GM18519 (cell line): ENCODE data around the gene FCN1.

Experiments
- ATAC-seq: cut with Tn5 transposase; IDR thresholded peaks from one replicate; pipeline ENCODE4 v1.9.1; 2021; ENCODE audit warnings: mild to moderate bottlenecking, moderate library complexity; ENCODE audit not compliant: unreplicated experiment, low FRiP score

The FCN1 gene

GRCh38 chr9:134955156-134955555 lies 37.4 kb upstream of the FCN1 start:
- no peak for ATAC-seq

DNA sequence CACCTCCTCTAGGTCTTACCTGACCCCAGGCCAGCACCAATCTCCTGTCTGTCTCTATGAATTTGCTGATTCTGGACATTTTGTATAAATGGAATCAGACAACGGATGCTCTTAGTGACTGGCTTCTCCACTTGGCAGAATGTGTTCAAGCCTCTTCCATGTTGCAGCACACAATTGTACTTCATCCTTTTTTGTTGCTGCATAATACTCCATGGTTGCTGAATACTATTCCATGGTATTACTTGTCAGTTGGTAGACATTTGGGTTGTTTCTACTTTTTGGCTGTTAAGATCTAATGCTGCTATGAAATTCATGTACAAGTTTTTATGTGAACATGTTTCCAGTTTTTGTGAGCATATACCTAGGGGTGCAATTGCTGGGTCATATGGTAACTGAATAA lies 34.3 kb upstream of the FCN1 start:
- ATAC-seq = no peak

- ATAC-seq = no peak
Observed at GRCh38 chr9:134951461-134951860, 33.7 kb upstream of the FCN1 start.

GRCh38 chr9:134950386-134951210 lies 32.9 kb upstream of the FCN1 start:
- no peak for ATAC-seq

DNA sequence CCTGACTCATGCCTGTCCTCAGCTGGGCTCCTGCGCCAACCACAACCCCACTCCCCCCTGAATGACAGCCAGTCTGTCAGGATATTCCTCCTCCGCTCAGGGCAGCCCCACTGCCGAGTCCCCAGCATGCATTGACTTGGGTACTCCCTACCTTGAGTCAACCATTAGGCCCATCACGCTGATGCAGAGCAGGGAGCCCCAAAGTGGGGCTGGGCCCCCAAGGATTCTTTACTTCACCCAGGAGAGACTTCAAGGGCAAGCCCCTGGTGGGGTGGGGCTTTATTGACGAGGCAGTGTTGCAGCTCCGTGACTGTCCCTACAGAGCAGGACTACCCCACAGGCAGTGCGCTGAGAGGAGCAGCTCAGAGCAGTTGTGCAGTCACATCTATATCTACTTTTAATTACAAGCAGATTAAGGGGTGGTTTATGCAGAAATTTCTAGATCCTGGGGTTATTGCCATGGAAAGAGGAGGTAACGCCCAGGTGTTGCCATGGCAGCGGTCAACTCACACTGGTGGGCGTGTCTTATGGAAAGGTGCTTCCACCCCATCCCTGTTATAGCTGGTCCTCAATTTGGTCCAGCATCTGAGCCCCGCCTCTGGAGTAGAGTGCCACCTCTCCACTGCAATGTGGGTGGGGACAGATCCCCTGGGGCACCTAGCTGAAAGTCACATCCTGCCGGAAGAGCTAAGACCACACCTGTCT lies 32.1 kb upstream of the FCN1 start:
- ATAC-seq = no peak

GRCh38 chr9:134948149-134948548 lies 30.4 kb upstream of the FCN1 start:
- ATAC-seq = no peak

DNA sequence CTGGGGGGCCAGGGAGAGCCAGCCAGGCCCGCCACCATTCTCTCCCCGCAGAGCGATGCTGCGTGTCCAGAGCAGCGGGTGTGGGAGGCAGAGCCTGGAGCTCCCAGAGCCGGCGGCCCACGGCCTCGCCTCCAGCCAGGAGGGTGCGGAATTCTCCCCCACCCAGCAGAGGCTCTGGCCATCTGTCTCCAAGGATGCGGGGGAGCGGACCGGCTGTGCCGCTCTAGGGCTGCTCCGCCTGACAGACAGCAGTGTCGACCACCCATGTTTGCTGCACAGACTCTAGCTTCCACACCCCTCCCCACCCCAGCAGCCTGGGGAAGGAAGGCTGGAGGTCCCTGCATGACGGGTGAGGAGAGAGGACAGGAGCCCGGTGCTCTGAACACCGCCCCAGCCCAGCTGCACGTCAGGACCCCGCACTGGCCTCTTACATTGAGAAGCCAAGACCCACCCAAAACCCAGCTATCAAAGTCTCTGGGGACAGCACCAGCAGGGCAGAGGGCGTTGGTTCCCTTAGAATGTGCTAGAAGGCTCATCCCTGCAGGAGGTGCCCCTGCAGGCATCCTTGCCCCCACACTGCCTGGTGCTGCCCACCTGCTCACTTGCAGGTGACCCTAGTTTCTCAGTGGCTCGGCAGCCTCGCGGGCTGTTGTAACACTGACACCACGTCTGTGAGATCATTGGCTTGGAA lies 29.7 kb upstream of the FCN1 start:
- ATAC-seq = no peak

DNA sequence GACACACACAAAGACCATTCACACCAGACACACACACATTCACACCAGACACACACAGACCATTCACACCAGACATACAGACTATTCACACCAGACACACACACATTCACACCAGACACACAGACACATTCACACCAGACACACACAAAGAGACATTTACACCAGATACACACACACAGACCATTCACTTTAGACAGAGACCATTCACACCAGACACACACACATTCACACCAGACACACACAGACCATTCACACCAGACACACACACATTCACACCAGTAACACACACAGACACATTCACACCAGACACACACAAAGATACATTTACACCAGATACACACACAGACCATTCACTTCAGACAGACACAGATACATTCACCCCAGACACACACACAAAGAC lies 29.0 kb upstream of the FCN1 start:
- no peak for ATAC-seq

- ATAC-seq = no peak
Observed at GRCh38 chr9:134945509-134946275, 28.0 kb upstream of the FCN1 start.

GRCh38 chr9:134944916-134945315 lies 27.2 kb upstream of the FCN1 start:
- ATAC-seq = no peak

GRCh38 chr9:134944351-134944802 lies 26.7 kb upstream of the FCN1 start:
- ATAC-seq = no peak

DNA sequence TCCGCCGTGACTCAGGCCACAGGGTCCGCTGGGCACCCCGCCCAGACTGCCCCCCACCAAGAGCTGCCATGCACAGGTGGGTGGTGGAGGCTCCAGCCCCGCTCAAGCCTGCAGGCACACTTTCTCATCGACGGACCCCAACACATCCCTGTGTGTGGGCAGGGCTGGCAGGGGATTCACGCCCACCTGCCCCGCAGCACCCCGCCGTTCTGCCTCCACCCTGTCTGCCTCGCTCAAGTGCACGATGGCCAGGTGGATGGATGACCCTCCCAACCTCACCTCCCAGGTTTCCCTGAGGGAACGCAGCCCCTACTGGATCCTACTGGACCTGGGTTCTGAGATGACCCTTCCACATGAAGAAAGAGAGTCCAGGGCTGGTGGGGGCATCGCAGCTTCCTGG lies 26.1 kb upstream of the FCN1 start:
- no peak for ATAC-seq

DNA sequence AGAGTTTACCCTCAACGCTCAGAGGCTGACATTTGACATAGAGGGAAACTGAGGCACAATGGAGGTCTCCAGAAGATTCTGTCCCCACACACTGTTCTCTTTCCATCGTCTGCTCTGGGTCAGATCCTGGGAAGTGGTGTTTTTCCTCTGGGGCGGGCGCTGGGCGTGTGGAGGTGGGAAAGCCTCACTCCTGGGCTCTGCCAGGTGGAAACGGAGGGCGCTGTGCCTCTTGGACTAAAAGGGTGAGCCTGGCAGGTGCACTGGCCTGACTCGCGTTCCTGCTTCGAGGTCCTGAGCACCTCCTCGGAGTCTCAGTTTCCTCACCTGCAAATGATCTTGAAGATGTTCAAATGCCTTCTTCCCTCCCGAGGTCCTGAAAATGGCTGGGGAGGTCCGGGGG lies 25.7 kb upstream of the FCN1 start:
- ATAC-seq = no peak

DNA sequence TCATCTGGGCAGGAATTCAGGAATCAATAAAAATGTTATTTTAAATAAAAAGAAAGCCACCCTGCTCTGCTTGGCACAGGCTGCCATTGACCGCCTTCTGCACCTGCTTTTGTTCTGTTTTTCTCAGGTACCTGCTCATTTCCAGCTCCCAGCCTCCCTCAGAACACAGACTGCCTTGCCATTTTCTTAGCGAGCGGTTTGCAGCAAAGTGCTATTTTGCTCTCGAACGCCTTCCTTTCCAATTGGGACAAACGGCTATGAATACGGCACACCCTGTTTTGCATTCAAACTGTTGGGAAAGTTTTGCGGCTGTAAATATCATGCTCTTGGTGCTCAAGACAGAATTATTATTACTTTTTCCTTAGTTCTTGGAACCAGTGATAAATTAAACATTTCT lies 25.1 kb upstream of the FCN1 start:
- ATAC-seq = no peak

GRCh38 chr9:134942011-134942787 lies 24.5 kb upstream of the FCN1 start:
- no peak for ATAC-seq

DNA sequence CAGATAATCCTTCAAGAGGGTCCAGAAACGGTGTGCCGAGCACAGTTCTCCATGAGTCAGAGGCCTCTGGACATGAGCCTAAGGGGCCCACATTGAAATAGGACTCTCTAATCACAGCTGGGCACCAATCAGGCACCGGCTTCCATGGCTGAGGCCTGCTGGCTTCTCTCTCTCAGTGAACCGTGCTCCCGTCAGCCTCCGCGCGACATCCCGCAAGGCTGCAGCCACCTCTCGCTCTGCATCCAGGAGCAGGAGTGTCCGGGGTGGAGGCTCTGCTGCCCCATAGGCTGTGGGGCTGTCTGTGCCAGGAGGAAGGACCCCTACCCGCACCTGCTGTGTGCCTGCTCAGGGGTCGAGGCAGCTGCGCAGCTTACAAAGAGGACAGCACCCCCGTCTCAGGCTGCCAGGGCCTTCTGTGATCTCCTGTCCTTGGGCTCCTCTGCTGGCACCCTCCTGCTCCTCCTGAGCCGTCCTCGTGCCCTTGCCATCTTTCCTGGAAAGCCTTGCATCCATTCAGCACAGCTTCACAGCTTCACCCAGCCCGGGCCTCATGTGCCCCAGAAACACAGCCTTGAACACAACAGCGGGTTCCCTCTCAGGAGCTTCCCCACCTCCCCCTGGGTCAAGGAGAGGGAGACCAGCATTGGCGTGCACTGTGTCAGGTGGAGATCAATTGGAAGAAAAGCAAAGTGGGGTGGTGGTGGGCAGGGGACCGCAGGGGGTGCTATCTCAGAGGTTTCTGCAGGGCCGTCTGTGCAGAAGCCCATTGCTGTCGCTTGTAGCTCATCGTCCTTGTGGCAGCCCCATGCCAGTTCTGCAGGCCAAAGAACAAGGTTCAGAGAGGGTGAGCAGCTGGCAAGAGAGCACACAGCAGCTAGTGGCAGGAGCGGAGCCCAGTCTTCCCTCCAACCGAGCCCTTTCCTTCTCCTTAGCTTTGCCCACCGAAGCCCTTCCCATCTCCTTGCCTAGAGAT lies 22.8 kb upstream of the FCN1 start:
- no peak for ATAC-seq

- ATAC-seq = no peak
Observed at GRCh38 chr9:134939836-134940235, 22.1 kb upstream of the FCN1 start.

DNA sequence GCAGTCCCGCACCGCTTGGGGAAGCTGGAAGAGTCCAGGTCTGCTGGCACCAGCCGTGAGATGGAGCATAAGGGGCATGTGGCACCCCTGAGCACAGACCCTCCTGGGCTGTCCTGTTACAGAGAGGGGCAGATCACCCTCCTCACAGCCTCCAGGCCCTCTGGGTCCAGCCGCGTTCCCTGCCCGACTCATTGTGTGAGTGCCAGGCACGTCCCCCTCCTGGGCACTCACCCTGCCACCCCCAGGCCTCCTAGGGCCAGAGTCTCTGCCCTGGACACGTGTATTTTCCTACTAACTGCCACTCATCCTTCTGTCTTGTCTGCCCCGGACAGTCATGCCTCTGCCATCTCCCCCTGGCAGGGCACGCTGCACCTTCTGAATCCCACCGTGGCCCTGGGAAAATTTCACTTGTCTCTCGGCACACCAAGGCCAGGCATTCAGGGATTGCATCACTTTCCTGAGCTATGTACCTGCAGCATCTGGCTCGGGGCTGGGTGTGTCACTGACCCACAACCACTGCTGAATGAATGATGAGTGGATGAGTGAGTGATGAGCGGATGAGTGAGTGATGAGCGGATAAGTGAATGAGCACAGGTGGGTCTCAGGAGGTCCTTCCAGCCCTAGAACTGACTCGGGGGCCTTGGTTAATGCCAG lies 21.5 kb upstream of the FCN1 start:
- ATAC-seq = no peak
